ENCODE results near the gene MANEAL.

Gene MANEAL

GRCh38 chr1:37813529-37814145 lies 20.0 kb downstream of the MANEAL start:
- intact Hi-C loops (cut with DNase I; ENCODE audit: low total_unique reads), result loop anchor here (5.0 kb wide), 1 partner anchor 44 kb away; the partner anchor contains the start of gene MTF1
- Histone ChIP-seq H3K4me3 (no peak overlapping the region), H3K27ac (no peak overlapping the region), H3K36me3 (peaks cover 15 to 49% (median 31%) of the 10 kb centered on the region in 3 donors), H3K4me1 (peaks cover 0 to 29% (median 11%) of the 10 kb centered on the region in 4 donors), H3K9me3 (no peaks in the 10 kb centered on the region), H3K27me3 (no peaks in the 10 kb centered on the region)
- TF ChIP-seq CTCF (IDR thresholded peaks at IDR 0.05), result no peak
- DNase-seq, result no peak

- intact Hi-C loops (cut with DNase I; ENCODE audit: low total_unique reads), result loop anchor here (5.0 kb wide), 1 partner anchor 43 kb away; the partner anchor contains the start of gene MTF1
- Histone ChIP-seq H3K36me3 (peaks cover 18 to 55% (median 37%) of the 10 kb centered on the region in 3 donors), H3K27ac (no peak overlapping the region), H3K9me3 (no peaks in the 10 kb centered on the region), H3K27me3 (no peaks in the 10 kb centered on the region), H3K4me1 (peaks cover 0 to 23% (median 5%) of the 10 kb centered on the region in 4 donors), H3K4me3 (no peak overlapping the region)
- no peak for TF ChIP-seq CTCF (IDR thresholded peaks at IDR 0.05)
- no peak for DNase-seq
Observed at GRCh38 chr1:37814252-37814651, 20.6 kb downstream of the MANEAL start.

- no peak for TF ChIP-seq CTCF (IDR thresholded peaks at IDR 0.05)
- no peaks in the 10 kb centered on the region for H3K9me3 ChIP-seq
- DNase-seq, result no peak
- H3K4me3 ChIP-seq, result no peak overlapping the region
- H3K4me1 ChIP-seq, result peaks cover 0 to 4% (median 0%) of the 10 kb centered on the region in 4 donors
- H3K27me3 ChIP-seq, result no peaks in the 10 kb centered on the region
- intact Hi-C loops (cut with DNase I; ENCODE audit: low total_unique reads), result no loop called here
- H3K36me3 ChIP-seq, result peaks cover 45 to 83% (median 63%) of the 10 kb centered on the region in 3 donors
- H3K27ac ChIP-seq, result no peak overlapping the region
Observed at GRCh38 chr1:37817481-37817880, 23.8 kb downstream of the MANEAL start.

GRCh38 chr1:37821481-37821880 lies 27.8 kb downstream of the MANEAL start:
- Histone ChIP-seq H3K36me3 (peaks cover 48 to 94% (median 77%) of the 10 kb centered on the region in 3 donors), H3K9me3 (no peaks in the 10 kb centered on the region), H3K27me3 (no peaks in the 10 kb centered on the region), H3K4me1 (peaks cover 0 to 4% (median 0%) of the 10 kb centered on the region in 4 donors), H3K4me3 (no peak overlapping the region), H3K27ac (no peak overlapping the region)
- intact Hi-C loops (cut with DNase I; ENCODE audit: low total_unique reads), result no loop called here
- no peak for TF ChIP-seq CTCF (IDR thresholded peaks at IDR 0.05)
- no peak for DNase-seq

- Histone ChIP-seq H3K4me1 (no peaks in the 10 kb centered on the region), H3K36me3 (peaks cover 42 to 96% (median 68%) of the 10 kb centered on the region in 3 donors), H3K27me3 (no peaks in the 10 kb centered on the region), H3K9me3 (no peaks in the 10 kb centered on the region), H3K4me3 (no peak overlapping the region), H3K27ac (no peak overlapping the region)
- no peak for DNase-seq
- intact Hi-C loops (cut with DNase I; ENCODE audit: low total_unique reads), result no loop called here
- TF ChIP-seq CTCF (IDR thresholded peaks at IDR 0.05), result no peak
Observed at GRCh38 chr1:37822906-37823815, 29.5 kb downstream of the MANEAL start.

All from tibial artery (tissue), 4 donors.